Measurements from ENCODE around the gene GIPC3.

GRCh38 chr19:3572132-3572854 lies 13.0 kb upstream of the GIPC3 start:
- TF ChIP-seq CTCF (IDR thresholded peaks at IDR 0.05) (peak in 1 of 6 experiments; percentile 12), POLR2A (IDR thresholded peaks at IDR 0.05) (peak in 1 of 2 donors; percentile 18)

Data from adrenal gland (tissue), 5 donors.